ENCODE data around the gene CLK2. TPM values are rescaled to one million over a fixed set of nuclear protein-coding genes. Genes with fewer than 3 reads are reported as not detected.

CLK2 gene
- total RNA-seq, 2 experiments from 2014 or later = 48.1 to 49.8 TPM

DNA sequence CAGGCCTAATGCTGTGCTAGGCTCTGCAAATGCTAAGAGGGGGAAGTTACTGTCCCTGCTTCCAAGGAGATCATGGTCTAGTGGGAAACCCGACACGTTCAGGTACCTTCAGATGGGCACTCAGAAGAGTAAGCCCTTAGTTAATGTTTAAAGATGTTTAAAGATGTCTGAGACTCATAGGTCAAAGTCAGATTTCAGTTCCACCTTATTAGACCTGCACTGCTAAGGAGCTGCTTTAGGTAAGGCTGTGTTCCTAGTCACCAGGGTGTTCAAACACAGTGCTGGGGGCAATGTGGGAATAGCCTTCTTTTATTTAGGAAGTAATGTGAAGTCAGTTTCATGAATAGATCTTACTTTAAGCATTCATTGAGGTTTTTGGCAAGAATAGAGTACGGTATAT lies 43.6 kb upstream of the CLK2 start:
- peaks cover 18% of the 10 kb centered on the region for H3K4me1 ChIP-seq (ENCODE audit: insufficient read depth, low read length)
- peaks cover 31% of the 10 kb centered on the region for H3K36me3 ChIP-seq (ENCODE audit: insufficient read depth, low read length)
- ChIA-PET CTCF (no interaction called here), POLR2A (no interaction called here)
- Mint-ChIP-seq H3K9me3 (no peaks in the 10 kb centered on the region), H3K27me3 (no peaks in the 10 kb centered on the region), H3K36me3 (ENCODE audit: low read depth) (peaks cover 22% of the 10 kb centered on the region), H3K4me1 (ENCODE audit: low read depth) (peaks cover 29% of the 10 kb centered on the region), H3K27ac (no peak overlapping the region), H3K4me3 (no peak overlapping the region)
- H3K27me3 ChIP-seq (ENCODE audit: control insufficient read depth in 1 of 2, insufficient read depth in 2 of 2, low read length in 2 of 2) = no peaks in the 10 kb centered on the region
- intact Hi-C loops (cut with DNase I, micrococcal nuclease) = no loop called here
- TF ChIP-seq CTCF (IDR thresholded peaks at IDR 0.05) = no peak
- no peak overlapping the region for H3K27ac ChIP-seq (ENCODE audit: low read depth in 1 of 2, low read length in 2 of 2)
- H3K9me3 ChIP-seq (ENCODE audit: control insufficient read depth in 1 of 2, insufficient read depth in 1 of 2, low read length in 2 of 2) = no peaks in the 10 kb centered on the region
- ATAC-seq (ENCODE audit: poor library complexity) (no peak), DNase-seq (no peak)
- H3K4me3 ChIP-seq (ENCODE audit: low read length) = no peak overlapping the region

GRCh38 chr1:155313261-155313660 lies 40.0 kb upstream of the CLK2 start:
- Histone ChIP-seq H3K27me3 (ENCODE audit: control insufficient read depth in 1 of 2, insufficient read depth in 2 of 2, low read length in 2 of 2) (no peaks in the 10 kb centered on the region), H3K4me1 (ENCODE audit: insufficient read depth, low read length) (peaks cover 20% of the 10 kb centered on the region), H3K4me3 (ENCODE audit: low read length) (no peak overlapping the region), H3K9me3 (ENCODE audit: control insufficient read depth in 1 of 2, insufficient read depth in 1 of 2, low read length in 2 of 2) (no peaks in the 10 kb centered on the region), H3K27ac (ENCODE audit: low read depth in 1 of 2, low read length in 2 of 2) (no peak overlapping the region), H3K36me3 (ENCODE audit: insufficient read depth, low read length) (peaks cover 36% of the 10 kb centered on the region)
- Mint-ChIP-seq H3K4me1 (ENCODE audit: low read depth) (peaks cover 26% of the 10 kb centered on the region), H3K4me3 (no peak overlapping the region), H3K27ac (no peak overlapping the region), H3K27me3 (no peaks in the 10 kb centered on the region), H3K9me3 (no peaks in the 10 kb centered on the region), H3K36me3 (ENCODE audit: low read depth) (peaks cover 39% of the 10 kb centered on the region)
- DNase-seq (no peak), ATAC-seq (ENCODE audit: poor library complexity) (no peak)
- ChIA-PET POLR2A (no interaction called here), CTCF (interaction anchor here (1.2 kb wide), 1 partner anchor 10 kb away, joined by 3 read pairs; no protein-coding TSS in a partner anchor)
- TF ChIP-seq CTCF (IDR thresholded peaks at IDR 0.05) = no peak
- intact Hi-C loops (cut with DNase I, micrococcal nuclease) = no loop called here

DNA sequence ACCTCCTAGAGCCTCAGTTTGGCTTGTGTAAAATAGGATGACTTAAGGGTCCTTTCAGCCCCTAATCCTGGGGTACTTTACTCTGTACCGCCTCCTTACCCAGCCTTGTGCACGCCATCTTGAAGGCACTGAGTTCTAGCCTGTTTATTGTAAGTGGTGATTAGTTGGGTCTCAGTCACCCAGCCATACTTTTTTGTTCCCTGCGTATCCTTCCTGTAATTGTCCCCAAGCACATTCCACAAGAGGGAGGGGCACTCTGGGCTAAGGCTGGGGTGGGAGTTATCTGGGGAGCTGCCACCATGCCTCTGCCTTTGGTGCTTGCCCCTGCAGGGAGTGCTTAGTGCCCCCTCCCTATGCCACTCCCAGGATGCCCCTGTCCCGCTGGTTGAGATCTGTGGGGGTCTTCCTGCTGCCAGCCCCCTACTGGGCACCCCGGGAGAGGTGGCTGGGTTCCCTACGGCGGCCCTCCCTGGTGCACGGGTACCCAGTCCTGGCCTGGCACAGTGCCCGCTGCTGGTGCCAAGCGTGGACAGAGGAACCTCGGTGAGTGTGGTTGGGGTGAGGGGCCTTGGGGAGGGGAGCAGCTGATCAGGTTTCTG lies 36.2 kb upstream of the CLK2 start:
- peak overlapping the region; percentile 96 for H3K27ac Mint-ChIP-seq
- Histone ChIP-seq H3K4me3 (ENCODE audit: low read length) (peak overlapping the region; percentile 93), H3K9me3 (ENCODE audit: control insufficient read depth in 1 of 2, insufficient read depth in 1 of 2, low read length in 2 of 2) (no peaks in the 10 kb centered on the region), H3K27ac (ENCODE audit: low read depth in 1 of 2, low read length in 2 of 2) (peak overlapping the region in 1 of 2 donors; percentile 67), H3K27me3 (ENCODE audit: control insufficient read depth in 1 of 2, insufficient read depth in 2 of 2, low read length in 2 of 2) (no peaks in the 10 kb centered on the region), H3K4me1 (ENCODE audit: insufficient read depth, low read length) (peaks cover 29% of the 10 kb centered on the region), H3K36me3 (ENCODE audit: insufficient read depth, low read length) (peaks cover 22% of the 10 kb centered on the region)
- no peaks in the 10 kb centered on the region for H3K27me3 Mint-ChIP-seq
- peak overlapping the region; percentile 94 for H3K4me3 Mint-ChIP-seq
- no peaks in the 10 kb centered on the region for H3K9me3 Mint-ChIP-seq
- H3K36me3 Mint-ChIP-seq (ENCODE audit: low read depth) = peaks cover 33% of the 10 kb centered on the region
- no peak for TF ChIP-seq CTCF (IDR thresholded peaks at IDR 0.05)
- intact Hi-C loops (cut with DNase I, micrococcal nuclease) = loop anchor here (1.0 to 2.0 kb wide), 2 partner anchors 11 to 59 kb away; partner anchors contain the start of gene RUSC1 (in 1 of the 2)
- CTCF ChIA-PET = no interaction called here
- peak in 2 of 14 experiments; percentile 17 to 35 for DNase-seq
- POLR2A ChIA-PET = interaction anchor here (0.6 kb wide), 1 partner anchor 93 kb away, joined by 3 read pairs; no protein-coding TSS in a partner anchor
- H3K4me1 Mint-ChIP-seq (ENCODE audit: low read depth) = peaks cover 28% of the 10 kb centered on the region
- no peak for ATAC-seq (ENCODE audit: poor library complexity)

Measured in CD4-positive, alpha-beta T cell (primary cell).